Measurements from ENCODE around the gene SLC8A2.

SLC8A2 gene, protein sequence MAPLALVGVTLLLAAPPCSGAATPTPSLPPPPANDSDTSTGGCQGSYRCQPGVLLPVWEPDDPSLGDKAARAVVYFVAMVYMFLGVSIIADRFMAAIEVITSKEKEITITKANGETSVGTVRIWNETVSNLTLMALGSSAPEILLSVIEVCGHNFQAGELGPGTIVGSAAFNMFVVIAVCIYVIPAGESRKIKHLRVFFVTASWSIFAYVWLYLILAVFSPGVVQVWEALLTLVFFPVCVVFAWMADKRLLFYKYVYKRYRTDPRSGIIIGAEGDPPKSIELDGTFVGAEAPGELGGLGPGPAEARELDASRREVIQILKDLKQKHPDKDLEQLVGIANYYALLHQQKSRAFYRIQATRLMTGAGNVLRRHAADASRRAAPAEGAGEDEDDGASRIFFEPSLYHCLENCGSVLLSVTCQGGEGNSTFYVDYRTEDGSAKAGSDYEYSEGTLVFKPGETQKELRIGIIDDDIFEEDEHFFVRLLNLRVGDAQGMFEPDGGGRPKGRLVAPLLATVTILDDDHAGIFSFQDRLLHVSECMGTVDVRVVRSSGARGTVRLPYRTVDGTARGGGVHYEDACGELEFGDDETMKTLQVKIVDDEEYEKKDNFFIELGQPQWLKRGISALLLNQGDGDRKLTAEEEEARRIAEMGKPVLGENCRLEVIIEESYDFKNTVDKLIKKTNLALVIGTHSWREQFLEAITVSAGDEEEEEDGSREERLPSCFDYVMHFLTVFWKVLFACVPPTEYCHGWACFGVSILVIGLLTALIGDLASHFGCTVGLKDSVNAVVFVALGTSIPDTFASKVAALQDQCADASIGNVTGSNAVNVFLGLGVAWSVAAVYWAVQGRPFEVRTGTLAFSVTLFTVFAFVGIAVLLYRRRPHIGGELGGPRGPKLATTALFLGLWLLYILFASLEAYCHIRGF

DNA sequence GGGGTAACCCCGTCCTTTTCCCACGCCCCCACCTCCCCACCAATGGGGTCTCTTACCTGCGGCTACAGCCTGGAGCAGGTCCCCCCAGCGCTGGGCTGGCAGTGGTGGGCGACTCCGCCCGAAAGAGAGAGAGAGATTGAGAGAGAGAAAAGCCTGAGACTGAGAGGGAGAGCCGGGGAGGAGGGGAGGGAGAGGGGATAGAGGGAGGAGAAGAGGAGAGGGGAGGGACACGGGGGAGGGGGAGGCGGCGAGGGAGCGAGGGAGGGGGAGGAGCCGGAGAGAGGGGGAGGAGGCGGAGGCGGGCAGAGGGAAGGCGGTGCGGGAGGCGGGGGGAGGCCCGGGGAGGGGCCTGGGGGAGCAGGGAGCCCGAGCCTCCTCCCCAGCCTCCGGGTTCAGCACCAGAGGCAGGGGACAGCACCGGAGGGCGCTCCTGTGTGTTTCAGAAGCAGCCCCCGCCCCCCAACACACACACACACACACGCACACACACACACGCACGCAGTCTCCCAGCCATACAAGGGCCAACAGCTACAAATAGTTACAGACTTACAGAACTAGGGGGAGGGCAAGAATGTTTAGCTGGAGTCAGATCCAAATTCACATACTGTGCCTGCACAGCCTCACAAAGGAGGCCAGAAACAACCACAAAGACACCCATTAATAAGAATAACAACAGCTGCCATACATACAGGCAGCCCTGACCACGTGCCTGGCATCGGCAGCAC lies at the start of gene SLC8A2:
SLC8A2 (minus strand) TSS at position 161 of the 725 bp plus-strand sequence. CDS start 5,490 bp downstream, outside the sequence.
- DNase-seq = no peak

DNA sequence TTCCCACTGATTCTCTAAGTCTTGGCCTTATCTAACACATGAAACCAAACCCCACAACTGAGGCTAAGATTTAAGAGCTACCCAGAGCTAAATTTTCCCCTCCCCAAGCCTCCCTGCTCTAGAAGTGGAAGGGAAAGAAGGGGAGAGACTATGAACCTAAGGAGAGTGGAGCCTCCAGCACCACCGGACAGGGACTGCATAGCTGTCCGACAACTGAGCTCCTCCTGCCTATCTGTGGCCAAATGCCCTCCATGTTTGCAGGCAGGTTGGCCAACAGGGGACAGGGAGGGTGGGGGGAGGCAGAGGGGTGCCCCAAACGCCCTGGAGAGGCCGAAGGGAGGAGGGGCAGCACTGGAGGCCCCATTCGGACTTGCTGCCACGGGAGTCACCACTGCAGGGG lies 49.1 kb upstream of the SLC8A2 start:
- no peak for DNase-seq

DNA sequence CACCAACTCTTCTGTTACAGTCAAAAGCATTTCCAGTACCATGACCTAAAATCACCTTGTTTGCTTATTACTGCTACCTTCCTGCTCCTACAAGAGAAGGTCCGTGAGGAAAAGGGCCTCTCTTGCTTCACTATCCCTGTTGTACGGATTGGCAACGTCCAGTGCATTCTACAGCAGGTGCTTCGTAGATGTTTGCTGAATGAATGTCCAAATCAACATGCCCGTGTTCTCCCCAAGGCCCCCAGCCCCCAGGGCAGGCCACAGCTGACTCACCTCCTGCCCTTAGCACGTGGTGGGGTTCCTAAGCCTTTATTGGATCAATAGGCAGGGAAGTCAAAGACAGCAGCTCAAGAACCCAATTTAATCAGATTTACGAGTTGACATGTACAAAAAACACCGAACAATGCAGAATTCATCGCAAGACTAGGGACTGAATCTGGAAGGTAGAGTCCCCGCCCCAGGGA lies 48.7 kb upstream of the SLC8A2 start:
- DNase-seq = no peak

DNA sequence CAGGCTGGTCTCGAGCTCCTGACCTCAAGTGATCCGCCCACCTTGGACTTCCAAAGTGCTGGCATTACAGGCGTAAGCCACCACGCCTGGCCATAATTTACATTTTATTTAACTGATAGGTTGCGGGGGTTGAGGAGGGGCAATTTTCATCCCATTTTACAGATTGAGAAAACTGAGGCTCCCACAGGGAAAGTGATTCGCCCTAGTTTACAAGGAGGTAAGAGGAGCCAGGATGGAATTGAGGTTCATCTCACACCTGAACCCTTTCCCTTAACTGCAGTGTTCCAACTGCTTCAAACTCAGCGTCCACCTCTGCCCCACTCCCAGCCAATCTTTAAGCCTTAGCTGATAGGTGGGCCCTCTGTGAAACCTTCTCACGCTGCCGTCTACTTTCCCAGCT lies 47.2 kb upstream of the SLC8A2 start:
- no peak for DNase-seq

DNA sequence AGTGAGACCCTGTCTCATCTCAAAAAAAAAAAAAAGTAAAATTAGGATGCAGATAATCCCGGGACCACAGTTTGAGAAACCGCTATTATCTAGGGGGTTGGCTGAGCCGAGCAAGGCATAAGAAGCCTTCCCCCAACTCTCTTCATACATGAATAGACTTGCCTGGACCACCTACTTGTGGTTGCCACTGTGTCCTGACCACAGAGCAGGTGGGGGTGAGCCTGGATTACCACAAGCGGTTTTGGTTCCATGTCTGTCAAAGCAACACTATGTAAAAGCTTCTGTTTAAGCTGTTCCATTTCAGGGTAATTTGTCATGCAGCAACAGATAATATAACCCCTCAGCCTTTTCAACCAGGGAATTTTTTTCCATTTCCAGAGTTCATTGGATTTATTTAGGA lies 46.4 kb upstream of the SLC8A2 start:
- no peak for DNase-seq

DNA sequence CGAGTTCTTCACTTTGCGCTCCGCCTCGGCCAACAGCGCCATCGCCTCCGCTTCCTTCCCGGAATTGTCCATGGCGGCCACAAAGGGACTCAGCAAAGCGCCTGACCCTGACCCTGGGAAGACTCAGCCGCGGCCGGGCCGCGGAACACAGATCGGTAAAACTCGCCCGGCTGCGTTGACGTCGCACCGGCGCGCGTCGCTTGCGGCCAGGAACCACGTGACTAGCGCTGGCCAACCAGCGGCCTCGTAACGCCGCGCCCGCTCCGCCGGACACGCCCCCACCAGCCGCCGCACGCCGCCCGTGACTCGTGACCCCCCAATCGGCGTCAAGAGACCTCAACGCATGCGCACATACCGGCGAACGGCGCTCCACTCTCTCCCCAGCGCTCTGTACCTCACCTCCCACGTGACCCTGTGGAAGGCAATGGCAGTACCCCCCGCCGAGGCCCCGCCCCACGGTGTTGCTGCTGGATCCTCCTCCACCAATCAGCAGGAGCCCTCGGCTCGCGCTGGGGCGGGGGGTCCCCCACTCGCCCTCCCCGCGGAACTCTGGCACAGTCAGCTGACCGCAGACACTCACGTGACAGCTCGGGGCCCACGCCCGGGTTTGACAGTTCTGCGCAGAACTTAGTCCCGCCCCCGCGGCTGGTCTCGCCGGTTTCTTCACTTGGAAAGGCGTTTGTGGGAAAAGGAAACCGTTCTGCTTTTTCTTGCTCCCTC lies 43.3 kb upstream of the SLC8A2 start, which contains the start of gene NAPA:
NAPA (minus strand) TSS at position 195 of the 720 bp plus-strand sequence; CDS start at position 72, 123 bp downstream.
- DNase-seq = peak; percentile 100

DNA sequence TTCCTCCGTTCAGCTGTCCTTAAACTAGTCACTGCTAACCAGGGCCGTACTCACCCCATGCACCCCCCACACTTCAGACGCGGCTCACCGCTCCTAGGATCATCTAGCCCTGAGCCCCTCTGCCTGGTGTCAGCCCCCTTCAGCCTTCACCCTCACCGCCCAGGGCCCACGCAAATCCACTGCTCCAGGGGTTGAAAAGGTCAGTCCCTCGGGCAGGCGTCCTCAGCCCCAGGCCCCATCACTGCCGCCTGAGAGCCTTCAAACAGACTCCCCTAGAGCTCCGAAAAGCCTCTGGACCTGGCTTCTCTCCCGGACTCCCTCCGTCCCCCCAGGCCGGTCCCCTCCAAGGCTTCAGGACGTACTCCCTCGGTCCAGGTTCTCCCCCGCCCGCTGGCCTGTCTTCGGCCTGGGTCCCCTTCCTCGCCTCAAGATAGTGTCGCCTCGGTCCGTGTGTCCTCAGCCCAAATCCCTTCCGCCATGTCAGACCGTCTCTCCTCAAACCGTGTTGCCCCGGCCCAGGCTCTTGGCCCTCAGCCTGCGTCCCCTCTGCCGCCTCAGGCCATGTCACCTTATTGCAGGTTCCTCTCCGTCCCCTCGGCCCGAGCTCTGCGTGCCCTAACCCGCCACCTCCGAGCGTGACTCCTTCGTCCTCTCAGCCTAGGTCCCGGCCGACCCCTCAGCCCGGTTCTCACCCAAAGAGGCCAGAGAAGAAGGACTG lies 42.6 kb upstream of the SLC8A2 start:
- no peak for DNase-seq

DNA sequence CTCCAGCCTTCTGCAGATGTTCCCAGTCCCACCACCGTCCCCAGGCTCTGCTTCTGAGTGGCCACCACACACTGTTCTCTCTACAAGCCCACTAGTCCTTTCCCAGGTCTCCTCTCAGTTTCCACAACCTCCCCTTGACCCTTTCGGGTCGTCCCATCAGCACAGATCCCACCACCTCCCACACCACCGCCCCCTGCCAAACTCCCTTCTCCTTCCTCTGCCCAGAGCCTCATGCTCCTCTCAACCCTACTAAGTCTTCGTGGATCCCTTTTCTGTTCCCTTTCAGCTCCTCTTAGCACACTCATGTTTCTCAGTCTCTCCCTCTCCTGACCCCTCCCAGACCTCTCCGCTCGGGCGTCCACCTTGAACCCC lies 41.2 kb upstream of the SLC8A2 start:
- no peak for DNase-seq

DNA sequence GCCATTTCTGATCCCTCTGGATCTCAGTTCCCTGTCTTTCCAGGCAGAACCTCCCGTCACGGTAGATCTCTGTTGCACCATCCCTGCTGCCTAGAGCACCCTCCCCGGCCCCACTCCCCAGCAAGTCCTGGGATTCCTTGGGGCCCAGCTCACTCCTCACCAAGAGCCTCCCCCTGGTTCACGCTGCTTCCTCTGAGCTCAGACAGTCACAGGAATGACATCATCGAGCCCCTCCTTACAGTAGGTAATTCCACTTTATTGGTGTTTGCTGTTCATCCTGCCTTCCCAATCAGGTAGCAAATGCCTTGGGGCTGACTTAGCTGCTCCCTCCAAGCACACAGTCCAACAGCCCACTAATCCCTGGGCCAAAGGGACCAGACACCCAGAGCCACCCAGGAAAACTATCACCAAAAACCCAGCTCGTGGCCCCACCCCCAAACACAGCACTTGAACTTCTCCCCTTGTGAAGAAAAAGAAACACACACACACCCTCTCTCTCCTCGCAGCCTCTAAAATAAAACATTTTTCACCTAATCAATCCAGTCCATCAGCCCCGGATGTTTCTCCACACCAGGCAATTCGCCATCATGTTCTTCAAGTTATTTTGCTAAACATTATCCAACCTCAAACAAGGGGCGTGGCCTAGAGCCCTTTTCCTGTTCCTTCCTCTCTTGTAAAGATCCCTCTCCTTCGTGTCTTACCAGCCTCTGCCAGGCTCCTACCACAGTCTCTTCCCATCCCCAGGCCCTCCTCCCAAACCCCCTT lies 40.7 kb upstream of the SLC8A2 start:
- DNase-seq = no peak

DNA sequence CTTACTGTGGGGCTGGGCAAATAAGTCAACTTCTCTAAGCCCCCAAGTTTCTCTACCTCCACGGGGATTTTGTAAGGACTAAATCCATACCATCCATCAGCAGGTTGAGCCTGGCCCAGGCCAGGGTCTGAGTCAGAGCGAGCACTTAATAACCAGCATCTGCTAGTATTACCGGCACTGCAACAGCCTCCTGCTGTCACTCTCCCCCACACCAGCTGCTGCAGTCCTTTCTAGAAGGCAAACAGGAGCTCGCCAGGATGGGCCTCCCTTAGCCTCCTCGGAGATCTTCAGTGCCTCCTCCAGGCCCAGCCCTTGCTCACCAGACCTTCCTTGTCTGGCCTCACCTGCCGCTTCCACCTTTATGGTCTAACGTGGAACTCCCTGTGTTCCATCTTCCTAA lies 40.0 kb upstream of the SLC8A2 start:
- no peak for DNase-seq

DNA sequence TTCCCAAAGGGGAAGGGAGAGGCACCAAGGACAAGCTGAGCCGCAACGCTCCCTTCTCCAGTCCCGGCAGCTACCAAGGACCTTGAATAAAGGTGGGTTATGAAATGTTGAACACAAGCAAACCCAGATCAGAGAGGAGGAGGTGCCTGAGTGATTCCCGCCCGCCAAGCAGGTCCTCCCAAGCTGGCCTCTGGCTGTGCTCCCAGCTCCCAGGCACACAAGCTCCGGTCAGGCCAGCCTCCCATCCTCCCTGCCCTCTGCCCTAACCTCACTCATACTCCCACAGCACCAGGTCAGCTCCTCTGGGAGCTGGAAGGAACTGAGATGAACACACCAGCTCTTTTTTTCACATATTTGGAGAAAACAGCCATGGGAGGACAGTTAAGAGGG lies 39.4 kb upstream of the SLC8A2 start:
- no peak for DNase-seq

DNA sequence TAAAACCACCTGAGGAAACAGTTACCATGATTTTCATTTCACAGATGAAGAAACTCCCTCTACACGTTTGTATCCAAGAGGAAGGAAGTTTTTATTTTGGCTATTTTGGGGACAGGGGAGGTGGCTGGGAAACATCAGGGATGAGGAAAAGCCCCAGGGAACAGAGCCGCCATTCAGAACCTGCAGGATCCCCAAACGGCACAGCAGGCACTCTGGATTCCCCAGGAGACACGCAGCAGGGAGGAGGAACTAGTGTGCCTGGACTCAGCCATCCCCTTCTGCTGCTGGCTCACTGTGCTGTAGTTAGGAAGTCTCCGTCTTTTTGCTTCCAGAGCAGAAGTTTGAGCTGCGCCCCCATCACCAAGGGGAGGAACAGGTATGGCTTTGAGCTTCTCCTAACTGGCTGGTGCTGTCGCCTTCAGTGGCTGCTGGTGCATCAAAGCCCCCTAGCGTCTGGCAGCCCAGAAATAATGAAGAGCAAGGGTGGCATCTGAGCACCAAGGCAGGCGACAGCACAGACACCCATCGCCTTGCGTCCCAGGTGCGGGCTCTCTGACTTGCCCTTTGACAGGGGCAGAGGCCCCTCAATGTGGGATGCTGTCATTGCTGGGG lies 38.9 kb upstream of the SLC8A2 start:
- DNase-seq = no peak

DNA sequence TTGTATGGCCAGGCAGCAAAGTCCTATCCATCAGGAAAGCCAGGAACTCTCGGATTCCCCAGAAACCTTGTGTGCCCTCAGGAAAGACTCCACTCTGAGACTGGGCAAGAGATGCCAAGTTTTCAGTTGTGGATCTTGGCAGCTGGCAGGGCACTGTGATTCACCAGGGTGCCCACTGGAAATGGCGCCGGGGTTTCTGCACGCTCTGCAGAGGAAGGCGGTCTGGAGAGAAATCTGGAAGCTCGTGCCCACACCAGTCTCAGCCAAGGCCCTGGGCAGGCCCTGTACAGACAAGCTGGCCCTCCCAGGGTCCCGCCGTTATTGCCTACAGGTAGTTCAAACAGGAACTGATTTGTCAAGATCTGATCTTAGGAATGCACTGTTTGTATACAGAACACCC lies 38.3 kb upstream of the SLC8A2 start:
- DNase-seq = no peak

DNA sequence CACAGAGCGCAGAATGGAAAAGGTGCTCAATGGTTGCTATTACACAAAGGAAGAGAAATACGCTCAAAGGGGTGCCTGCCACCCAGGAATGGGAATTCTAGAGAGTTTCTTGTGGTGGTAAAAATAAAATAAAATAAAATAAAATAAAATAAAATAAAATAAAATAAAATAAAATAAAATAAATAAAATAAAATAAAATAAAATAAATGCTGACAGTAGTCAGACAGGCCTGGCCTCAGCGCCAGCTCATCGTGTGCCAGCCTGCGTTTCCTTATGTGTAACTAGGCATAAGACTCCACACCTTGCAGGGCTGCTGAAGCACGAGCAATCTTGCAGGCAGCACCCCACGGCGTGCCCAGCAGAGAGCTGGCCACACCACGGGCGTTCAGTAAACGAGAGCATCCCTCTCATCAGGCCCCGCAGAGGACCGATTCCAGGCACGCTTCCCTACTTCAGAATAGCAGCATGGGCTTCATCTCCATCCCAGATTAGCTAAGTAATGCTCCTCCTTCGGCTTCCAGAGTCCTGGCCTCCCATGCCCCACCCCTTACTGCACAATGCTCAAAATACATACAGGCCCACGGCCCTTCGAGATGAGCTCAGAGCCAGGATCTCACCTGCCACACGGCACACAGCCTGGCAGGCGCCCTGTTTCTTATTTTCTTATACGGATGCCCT lies 37.6 kb upstream of the SLC8A2 start:
- no peak for DNase-seq

DNA sequence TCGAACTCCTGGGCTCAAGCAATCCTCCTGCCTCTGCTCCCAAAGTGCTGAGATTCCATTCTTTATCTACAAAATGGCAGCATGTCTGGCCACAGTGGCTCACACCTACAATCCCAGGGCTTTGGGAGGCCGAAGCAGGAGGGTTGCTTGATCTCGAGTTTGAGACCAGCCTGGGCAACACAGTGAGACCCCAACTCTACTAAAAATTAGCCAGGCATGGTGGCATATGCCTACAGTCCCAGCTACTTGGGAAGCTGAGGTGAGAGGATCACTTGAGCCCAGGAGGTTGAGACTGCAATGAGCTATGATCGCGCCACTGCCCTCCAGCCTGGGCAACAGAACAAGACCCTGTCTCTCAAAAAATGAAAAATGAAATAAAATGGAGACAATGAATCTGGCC lies 37.0 kb upstream of the SLC8A2 start:
- DNase-seq = no peak

DNA sequence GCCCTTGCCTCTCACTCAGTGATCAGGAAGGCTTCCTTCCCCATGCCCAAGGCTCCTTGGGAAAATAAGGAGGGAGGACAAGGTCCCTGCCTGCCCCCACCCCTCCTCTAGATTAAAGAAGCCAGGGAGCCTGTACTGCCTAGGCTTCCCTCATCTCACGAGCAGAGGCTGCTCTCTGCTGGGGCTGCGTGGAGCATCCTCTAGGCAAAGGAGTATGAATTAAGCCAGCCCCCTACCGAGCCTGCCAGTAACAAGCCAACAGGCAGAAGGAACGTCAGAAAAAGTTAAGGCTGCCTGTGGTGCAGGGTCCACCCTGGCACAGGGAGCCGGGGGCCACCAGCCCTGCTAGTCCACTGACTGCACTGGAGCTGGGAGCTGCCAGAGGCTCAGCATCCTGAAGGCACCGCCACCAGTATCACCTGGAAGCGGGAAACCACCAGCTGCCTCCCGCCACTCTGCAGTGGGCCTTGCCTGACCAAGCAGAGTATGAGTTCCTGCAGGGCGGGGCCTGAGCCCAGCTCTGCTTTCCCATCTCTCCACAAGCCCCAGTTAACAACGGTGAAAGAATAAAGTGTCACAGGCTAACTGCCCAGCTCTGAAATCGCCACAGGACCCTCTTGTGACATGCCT lies 36.3 kb upstream of the SLC8A2 start:
- DNase-seq = no peak

DNA sequence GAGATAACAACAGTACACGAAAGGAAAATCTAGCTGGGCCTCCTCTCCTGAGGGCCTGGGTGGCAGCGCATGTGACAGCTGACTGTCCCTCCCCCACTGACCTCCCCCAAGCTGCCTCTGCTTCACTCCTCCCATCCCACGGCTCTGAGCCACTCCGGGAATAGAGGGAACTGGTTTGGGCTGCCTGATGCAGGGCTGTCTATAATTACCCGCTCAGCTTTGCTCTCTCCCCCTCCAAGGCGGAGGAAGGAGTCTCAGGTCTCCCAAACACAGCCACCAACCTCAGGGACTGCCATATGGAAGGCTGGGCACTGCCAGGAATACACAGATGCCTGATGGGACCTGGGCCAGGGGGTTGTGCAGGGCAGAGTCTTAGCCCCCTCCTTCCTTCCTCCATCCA lies 35.3 kb upstream of the SLC8A2 start:
- no peak for DNase-seq

DNA sequence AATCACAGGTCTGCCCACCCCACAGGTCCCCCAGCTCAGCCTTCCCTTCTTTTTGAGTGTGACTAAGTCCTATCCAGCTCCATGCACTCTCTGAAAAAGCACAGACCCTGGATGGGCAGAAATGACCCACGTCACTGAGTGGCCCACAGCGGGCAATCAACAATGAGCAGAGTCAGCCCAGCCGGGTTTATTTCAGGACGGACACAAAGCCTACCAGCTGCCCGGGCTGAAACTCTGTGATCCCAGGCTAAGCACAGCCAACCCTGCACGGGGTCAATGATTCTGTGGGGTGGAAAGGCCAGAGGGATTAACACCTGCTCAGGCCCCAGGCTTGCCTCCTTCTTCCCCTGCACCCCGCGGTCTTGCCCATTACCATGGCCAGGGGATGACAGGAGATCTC lies 34.8 kb upstream of the SLC8A2 start:
- no peak for DNase-seq

DNA sequence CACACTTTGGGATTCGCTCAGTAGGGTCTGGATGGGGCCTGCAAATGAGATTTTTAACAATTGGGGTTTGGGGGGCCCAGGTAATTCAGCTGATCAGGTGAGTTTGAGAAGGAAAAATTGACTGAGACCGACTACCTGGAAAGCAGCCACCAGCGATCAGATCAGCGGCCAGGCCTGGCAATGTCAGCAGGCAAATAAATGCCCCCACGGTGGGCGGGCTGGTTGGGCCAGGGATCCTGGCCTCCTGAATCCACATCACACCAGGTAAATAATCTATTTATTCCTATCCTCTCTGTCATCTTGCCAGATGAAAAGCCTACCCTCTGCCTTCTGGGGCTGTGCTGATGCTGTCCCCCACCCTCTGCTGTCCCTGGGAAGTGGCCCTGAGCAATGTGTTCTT lies 33.8 kb upstream of the SLC8A2 start:
- DNase-seq = no peak

DNA sequence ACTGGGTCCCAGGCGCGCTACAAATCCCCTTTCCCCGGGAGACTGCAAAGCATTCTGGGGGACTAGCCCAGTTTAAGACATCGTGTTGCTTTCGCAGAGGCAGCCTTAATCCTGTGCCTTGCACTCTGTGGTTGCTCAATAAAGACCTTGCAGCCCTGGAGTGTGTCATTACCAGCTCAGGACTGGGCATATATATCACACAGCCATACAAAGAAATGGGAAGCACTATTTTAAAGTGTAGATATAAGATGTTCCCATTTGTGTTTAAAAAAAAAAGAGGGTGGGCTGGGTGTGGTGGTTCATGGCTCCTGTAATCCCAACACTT lies 32.1 kb upstream of the SLC8A2 start:
- DNase-seq = no peak
